Gastroesophageal sphincter (tissue), 3 donors: ENCODE data around the gene CMTR2.

Experiments
- CTCF ChIP-seq, 4 experiments: fragments of 200-600 bp in 2 of 4; fragments of 450-650 bp in 2 of 4; sonication (generic) in 1 of 4; IDR thresholded peaks; one replicate each; pipeline ENCODE4 v1.5.1; 2017 to 2019; ENCODE audit warnings: antibody characterized with exemption in 4 of 4, mild to moderate bottlenecking in 2 of 4, moderate library complexity in 2 of 4
- EP300 ChIP-seq: sonication (generic); formaldehyde crosslinking; IDR thresholded peaks from one replicate; pipeline ENCODE4 v1.6.1; 2017; ENCODE audit warnings: antibody characterized with exemption, mild to moderate bottlenecking
- POLR2A ChIP-seq, 2 donors: fragments of 450-650 bp; IDR thresholded peaks; one replicate each; pipeline ENCODE4 v1.6.1; 2017; ENCODE audit warnings: antibody characterized with exemption in 2 of 2, mild to moderate bottlenecking in 2 of 2, moderate library complexity in 1 of 2
- POLR2AphosphoS5 ChIP-seq: sonication (generic); formaldehyde crosslinking; IDR thresholded peaks from one replicate; pipeline ENCODE4 v1.6.1; 2017; ENCODE audit warnings: antibody characterized with exemption

GRCh38 chr16:71319999-71320398, 30.8 kb upstream of the CMTR2 start:
- TF ChIP-seq CTCF (IDR thresholded peaks at IDR 0.05), result no peak
- TF ChIP-seq POLR2A (IDR thresholded peaks at IDR 0.05), result no peak
- no peak for TF ChIP-seq POLR2AphosphoS5
- TF ChIP-seq EP300, result no peak
